ENCODE measurements around the gene BAG2. TPM values are rescaled to one million over a fixed set of nuclear protein-coding genes. Genes with fewer than 3 reads are reported as not detected.

BAG2 gene
- total and polyA plus RNA-seq, 2 of the 13 experiments (the other 11 are each of a cell fraction or from before 2014, with no cell fraction given): 5.7 to 15.1 TPM

- TF ChIP-seq GTF3A (CRISPR knock-in tag; conservative IDR thresholded peaks at IDR 0.05): no peak; the same call in 1 of the 2 replicates
- TF ChIP-seq NFKBIZ (CRISPR knock-in tag; IDR thresholded peaks at IDR 0.05): no peak; the same call in 1 of the 2 replicates
- no peak for TF ChIP-seq U2AF2 (IDR thresholded peaks at IDR 0.05; ENCODE audit: low read depth, low read length)
- peak; percentile 19; the same call in 1 of the 2 replicates for TF ChIP-seq PRDM4 (CRISPR knock-in tag; IDR thresholded peaks at IDR 0.05; ENCODE audit: borderline replicate concordance)
- TF ChIP-seq NR2F6 (IDR thresholded peaks at IDR 0.05): peak; percentile 35
- TF ChIP-seq NR2F6 (CRISPR knock-in tag; IDR thresholded peaks at IDR 0.05): peak; percentile 65; the same call in 1 of the 2 replicates
- TF ChIP-seq HBP1 (CRISPR knock-in tag; IDR thresholded peaks at IDR 0.05; ENCODE audit: low read depth): peak; percentile 90
- peak; percentile 57; the same call in 1 of the 2 replicates for TF ChIP-seq ZBTB8A (CRISPR knock-in tag; IDR thresholded peaks at IDR 0.05; ENCODE audit: borderline replicate concordance, low read depth)
- peak; percentile 53 for TF ChIP-seq RBM22 (optimal IDR thresholded peaks at IDR 0.05; ENCODE audit: low read length)
- peak; percentile 97 for TF ChIP-seq BHLHE40 (IDR thresholded peaks at IDR 0.05; ENCODE audit: low read length)
- TF ChIP-seq NPAS2 (CRISPR knock-in tag; IDR thresholded peaks at IDR 0.05; ENCODE audit: borderline replicate concordance): peak; percentile 11; the same call in 1 of the 2 replicates
- no peak for TF ChIP-seq DNMT3B (CRISPR knock-in tag; conservative IDR thresholded peaks at IDR 0.05)
- TF ChIP-seq PRPF4 (IDR thresholded peaks at IDR 0.05; ENCODE audit: low read depth, low read length, poor library complexity, severe bottlenecking): no peak
- TF ChIP-seq FOXM1 (CRISPR knock-in tag; IDR thresholded peaks at IDR 0.05): peak; percentile 78
- TF ChIP-seq ZNF597 (CRISPR knock-in tag; IDR thresholded peaks at IDR 0.05): no peak
- peak; percentile 76 for TF ChIP-seq GFI1 (CRISPR knock-in tag; IDR thresholded peaks at IDR 0.05; ENCODE audit: borderline replicate concordance)
- TF ChIP-seq GRHL1 (CRISPR knock-in tag; conservative IDR thresholded peaks at IDR 0.05): no peak
- peak; percentile 71; the same call in 1 of the 2 replicates for TF ChIP-seq ZBTB3 (CRISPR knock-in tag; IDR thresholded peaks at IDR 0.05; ENCODE audit: borderline replicate concordance, low read depth)
- no peak; the same call in 1 of the 2 replicates for TF ChIP-seq REXO4 (CRISPR knock-in tag; IDR thresholded peaks at IDR 0.05; ENCODE audit: borderline replicate concordance)
- TF ChIP-seq YEATS4 (CRISPR knock-in tag; IDR thresholded peaks at IDR 0.05; ENCODE audit: borderline replicate concordance): peak; percentile 98
- TF ChIP-seq NFKB2 (CRISPR knock-in tag; IDR thresholded peaks at IDR 0.05; ENCODE audit: borderline replicate concordance): peak; percentile 95
Observed at GRCh38 chr6:57172136-57173055, at the start of gene BAG2 (continued).

Measured in HepG2 (cell line).